IPS-11a (cell line): ENCODE measurements around the gene SPINT2.
"Not testable (repeated sequence)": the region's sequence is repeated elsewhere in the genome, so short reads cannot be mapped to it uniquely, and the experiment has no call there.

Experiments used
- H3K4me3 ChIP-seq: one replicate; pipeline ENCODE4 v1.5.1; 2013; ENCODE audit warnings: low read depth, low read length, control low read depth

Gene SPINT2

DNA sequence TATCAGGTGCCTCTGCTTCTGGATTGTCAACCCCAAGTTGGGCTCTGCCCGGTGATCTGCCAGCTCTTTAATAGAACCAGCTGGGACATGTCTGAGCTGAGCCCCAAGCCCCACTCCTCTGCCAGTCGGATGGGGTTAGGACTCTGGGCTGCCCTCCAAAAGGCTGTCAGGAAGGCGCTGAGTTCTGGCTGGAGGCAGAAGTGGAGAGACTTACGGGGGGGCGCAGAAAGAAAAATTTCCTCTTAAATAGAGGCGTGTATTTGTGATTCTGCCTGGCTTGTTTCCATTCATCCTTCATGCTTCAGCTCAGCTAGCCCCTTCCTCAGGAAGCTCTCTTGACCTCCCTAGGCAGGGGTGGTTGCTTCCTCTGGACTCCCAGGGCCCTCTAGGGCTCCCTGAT, 54.3 kb downstream of the SPINT2 start:
- no peak overlapping the region for H3K4me3 ChIP-seq

DNA sequence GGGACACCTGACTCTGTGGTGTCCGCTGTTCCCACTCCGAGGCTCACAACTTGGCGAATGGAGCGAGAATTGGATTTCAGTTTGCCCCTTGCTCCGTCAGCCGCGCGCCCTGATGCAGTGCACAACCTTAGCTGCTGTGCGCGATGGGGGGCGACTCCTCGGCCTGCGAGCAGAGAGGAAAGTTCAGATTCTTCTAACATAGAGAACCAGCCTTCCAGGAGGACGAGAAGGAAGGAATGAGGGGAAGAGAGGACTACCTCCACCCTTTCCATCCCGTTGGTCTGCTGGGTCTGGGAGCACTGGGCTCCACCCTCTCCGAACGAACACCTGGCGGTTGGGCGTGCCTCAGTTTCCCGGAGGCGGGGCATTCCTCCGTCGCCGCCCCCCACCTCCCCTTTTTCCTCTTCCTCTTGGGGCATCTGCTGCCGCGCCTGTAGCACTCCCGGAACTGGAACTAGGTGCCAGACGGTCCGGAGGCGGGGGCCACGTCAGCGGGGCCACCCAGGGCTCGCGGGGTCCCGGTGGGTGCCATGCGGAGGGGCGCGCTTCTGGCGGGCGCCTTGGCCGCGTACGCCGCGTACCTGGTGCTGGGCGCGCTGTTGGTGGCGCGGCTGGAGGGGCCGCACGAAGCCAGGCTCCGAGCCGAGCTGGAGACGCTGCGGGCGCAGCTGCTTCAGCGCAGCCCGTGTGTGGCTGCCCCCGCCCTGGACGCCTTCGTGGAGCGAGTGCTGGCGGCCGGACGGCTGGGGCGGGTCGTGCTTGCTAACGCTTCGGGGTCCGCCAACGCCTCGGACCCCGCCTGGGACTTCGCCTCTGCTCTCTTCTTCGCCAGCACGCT, 55.3 kb downstream of the SPINT2 start, which contains the start of gene KCNK6:
TSS of gene KCNK6 (plus strand) at position 425 of the 838 bp plus-strand sequence. CDS start at position 531, 106 bp downstream.
- peak within 1 kb of the TSS; percentile 56 for H3K4me3 ChIP-seq

DNA sequence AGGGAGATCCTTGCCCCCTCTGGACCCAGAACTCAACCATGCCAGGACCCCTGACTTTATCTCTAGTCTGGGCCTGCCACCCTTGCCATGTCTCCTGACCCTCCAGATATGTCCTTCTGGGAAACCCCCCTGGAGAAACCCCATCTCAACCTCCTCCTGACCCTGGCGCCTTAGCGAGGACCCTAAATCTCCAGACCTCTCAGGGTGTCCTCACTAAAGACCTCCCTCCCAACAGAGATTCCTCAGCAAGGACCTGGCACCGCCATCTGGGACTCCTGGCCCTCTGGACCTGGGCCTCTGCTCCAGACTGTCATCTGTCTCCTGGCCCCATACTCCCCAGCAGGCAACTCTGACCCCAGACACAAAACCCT, 56.6 kb downstream of the SPINT2 start:
- H3K4me3 ChIP-seq = no peak overlapping the region

DNA sequence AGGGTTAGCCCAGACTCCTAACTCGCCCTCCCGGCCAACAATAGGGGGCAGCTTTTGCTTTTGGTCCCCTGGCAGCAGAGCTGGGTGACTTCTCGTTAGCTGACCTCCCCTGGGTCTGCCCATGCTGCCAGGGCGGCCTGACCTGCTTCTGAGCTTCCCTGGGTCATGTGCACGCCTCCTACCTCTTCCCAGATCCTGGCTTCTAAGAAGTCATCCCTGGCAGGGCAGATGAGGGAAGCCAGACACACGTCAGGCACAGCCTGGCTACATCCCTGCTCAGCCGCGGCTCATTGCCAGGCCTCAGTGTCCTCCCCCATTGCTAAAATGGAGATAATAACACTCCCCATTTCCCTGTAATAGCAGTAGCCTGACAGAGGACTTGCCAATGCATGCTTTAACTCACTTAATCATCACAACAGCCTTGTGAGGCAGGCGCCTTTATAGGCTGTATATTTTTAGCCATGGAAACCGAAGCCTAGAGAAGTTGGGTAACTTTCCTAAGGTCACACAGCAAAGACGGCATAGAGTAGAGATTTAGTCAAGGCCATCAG, 57.3 kb downstream of the SPINT2 start:
- H3K4me3 ChIP-seq = no peak overlapping the region

DNA sequence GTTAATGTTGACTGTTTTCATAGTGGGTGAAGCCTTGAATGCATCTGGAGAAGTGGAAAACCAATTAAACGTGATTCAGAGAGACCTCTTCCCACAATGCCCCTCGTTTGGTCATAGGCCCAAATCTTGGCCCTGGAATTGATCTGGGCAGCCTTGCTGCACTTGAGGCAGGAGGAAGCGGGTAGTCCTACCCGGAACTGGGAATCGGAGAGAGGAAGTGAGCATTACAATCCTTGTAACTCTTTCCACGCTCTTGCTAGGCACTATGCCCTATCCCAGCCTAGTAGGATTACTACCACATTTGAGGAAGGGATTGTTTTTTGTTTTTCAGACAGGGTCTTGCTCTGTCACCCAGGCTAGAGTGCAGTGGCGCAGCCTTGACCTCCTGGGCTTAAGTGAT, 58.9 kb downstream of the SPINT2 start:
- H3K4me3 ChIP-seq = no peak overlapping the region

DNA sequence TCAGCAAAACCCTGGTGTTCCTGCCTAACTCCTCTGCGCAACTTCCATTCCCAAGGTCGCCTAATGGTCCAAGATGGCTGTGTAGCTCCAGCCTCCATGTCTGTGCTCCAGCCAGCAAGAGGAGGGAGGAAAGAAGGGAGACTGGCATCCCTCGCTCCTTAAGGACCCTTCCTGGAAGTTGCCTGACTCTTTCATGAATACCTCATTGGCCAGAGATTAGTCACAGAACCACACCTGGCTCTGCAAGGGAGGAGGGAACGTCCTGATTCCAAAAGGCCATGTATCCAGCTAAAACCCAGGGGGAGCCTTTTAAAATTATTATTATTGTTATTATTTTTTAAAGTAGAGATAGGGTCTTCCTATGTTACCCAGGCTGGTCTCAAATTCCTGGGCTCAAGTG, 60.1 kb downstream of the SPINT2 start:
- no peak overlapping the region for H3K4me3 ChIP-seq

DNA sequence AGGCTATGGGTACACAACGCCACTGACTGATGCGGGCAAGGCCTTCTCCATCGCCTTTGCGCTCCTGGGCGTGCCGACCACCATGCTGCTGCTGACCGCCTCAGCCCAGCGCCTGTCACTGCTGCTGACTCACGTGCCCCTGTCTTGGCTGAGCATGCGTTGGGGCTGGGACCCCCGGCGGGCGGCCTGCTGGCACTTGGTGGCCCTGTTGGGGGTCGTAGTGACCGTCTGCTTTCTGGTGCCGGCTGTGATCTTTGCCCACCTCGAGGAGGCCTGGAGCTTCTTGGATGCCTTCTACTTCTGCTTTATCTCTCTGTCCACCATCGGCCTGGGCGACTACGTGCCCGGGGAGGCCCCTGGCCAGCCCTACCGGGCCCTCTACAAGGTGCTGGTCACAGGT, 62.2 kb downstream of the SPINT2 start:
- no peak overlapping the region for H3K4me3 ChIP-seq

DNA sequence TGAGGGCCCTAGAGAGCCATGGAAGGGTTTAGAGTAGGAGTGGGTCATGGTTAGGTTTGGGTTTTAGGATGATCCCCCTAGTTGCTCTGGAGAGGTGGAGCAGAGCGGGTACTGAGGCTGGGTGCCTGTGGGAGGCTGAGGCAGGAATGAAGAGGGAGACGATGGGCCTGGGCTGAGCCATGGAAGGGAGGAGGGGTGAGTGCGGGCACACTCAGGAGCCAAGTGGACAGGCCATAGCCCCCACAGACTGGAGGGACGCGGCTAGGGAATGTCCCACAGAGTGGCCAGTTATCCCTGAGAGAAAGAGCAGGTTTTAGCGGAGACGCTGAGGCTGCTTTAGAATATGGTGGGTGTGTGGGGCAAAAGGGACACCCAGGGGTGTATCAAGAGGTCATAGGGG, 65.3 kb downstream of the SPINT2 start:
- no peak overlapping the region for H3K4me3 ChIP-seq

DNA sequence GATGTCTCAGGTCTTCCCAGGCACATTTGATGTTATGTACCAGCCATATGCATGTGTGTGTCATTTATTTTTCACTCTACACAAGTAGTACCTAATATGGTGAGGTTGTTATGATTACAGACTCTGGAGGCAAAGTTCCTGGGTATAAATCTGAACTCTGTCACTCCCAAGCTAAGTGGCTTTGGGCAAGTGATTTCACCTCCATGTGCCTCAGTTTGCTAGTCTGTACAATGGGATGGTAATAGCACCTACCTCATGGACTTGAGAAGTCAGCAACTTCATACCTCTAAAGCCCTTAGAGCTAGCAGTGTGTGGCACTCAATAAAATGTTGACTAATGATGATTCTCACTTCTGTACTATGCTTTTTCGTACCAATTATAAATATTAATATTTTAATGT, 67.4 kb downstream of the SPINT2 start:
- no peak overlapping the region for H3K4me3 ChIP-seq

DNA sequence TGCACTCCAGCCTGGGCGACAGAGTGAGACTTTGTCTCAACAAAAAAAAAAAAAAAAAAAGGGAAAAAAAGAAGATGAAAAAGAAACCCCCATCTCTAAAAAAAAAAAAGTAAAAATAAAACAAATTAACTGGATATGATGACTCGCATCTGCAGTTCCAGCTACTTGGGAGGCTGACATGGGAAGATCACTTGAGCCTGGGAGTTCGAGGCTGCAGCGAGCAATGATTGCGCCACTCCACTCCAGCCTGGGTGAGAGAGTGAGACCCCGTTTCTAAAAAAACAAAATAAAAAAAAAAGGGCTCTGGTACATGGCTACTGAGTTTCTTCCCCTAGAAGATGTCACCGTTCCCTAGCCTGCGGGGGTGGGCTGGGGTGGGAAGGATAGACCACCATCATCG, 68.9 kb downstream of the SPINT2 start:
- H3K4me3 ChIP-seq = no peak overlapping the region

DNA sequence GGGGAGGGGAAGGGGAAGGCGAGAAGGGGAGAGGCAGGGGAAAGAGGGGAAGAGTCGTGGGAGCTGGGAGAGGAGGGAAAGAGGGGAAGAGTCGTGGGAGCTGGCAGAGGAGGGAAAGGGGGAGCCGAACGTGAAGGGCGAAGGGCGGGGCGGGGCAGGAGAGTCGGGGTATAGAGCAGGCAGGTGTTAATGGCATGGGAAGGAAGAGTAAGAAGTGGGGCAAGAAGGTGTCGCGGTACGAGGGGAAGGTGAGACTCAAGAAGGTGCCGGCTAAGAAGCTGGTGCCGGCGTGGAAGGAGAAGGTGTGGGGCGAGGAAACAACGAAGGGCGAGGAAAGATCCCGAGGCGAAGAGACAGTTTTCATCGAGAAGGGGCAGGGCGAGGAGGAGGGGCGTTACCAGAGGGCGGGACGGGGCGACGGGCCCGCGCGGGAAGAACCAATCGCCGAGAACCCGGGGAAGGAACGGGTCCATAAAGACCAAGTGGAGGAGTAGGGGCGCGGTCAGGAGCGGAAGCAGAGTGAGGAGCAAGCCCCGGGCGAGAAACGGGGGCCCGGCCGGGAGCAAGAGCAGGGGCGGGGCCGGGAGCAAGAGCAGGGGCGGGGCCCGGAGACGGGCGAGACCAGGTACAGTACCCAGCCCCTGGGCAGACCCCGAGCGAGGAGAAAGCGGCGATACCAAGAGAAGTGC, 71.7 kb downstream of the SPINT2 start:
- H3K4me3 ChIP-seq = peak overlapping the region; percentile 77

DNA sequence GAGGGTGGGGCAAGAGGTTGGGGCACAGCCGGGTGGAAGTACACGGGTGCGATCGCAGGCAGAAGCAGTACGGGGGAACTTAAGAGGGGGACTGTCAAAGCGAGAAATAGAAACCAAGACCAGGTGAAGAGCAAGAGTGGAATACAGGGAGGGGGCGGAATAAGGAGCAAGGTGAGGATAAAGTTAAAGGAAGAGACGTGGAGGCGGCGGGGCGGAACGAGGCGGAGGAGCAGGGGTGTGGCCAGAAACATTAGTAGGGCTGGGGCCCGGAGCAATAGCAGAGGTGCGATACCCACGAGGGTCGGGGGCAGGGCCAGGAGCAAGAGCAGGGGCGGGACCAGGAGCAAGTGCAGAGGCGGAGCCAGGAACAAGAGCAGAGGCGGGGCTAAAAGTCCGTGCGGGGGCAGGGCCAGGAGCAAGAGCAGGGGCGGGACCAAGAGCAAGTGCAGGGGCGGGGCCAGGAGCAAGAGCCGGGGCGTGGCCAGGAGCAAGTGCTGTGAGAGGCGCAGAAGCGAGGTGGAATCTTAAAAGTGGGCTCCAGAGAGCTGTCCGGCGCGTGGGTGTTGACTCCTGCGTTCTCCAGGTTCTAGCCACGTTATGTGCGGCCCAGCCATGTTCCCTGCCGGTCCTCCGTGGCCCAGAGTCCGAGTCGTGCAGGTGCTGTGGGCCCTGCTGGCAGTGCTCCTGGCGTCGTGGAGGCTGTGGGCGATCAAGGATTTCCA, 72.4 kb downstream of the SPINT2 start:
- peak overlapping the region; percentile 77 for H3K4me3 ChIP-seq

DNA sequence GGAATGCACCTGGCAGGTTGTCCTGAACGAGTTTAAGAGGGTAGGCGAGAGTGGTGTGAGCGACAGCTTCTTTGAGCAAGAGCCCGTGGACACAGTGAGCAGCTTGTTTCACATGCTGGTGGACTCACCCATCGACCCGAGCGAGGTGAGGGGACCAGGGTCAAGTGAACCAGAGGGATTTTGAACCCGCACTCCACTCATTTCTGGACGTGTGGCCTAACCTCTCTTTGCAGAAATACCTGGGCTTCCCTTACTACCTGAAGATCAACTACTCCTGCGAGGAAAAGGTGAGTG, 72.9 kb downstream of the SPINT2 start:
- peak overlapping the region; percentile 50 for H3K4me3 ChIP-seq

DNA sequence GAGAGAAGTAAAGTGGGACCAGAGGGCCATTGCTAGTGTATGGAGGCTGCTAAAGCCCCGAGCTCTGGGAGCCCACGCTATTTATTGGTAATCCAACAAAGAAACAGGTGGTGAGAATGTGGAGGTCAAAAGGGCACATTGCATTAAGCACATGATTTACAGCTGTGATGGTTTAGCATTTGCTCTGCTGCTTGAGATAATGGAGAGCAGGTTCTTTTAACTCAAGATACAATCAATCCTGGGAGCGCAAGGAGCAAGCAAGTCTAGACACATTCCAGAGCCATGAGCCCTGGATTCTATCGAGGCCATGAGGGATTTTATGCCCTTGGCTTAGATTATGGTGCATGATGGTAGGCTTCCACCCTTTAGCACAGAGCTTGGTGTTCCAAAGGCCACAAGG, 74.6 kb downstream of the SPINT2 start:
- not testable (repeated sequence) for H3K4me3 ChIP-seq

DNA sequence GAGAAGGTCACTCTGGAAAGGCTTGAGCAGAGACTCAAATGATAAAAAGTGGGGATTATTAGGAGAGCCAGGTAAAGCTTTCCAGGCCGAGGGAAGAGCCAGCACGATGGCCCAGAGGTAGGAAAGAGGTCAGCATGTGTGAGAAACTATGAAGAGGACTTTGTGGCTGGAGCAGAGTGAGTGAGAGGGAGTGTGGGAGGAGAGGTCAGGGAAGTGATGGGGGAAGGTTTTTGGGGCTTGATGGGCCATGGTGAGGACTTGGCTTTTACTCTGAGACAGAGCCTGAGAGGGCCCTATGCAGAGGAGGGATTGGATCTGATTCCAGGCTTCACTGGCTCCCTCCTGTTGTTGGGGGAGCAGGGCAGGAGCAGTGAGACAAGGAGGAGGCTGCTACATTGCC, 76.6 kb downstream of the SPINT2 start:
- H3K4me3 ChIP-seq = no peak overlapping the region
